ENCODE measurements around the gene DIP2A. TPM values are rescaled to one million over a fixed set of nuclear protein-coding genes. Genes with fewer than 3 reads are reported as not detected.
"Not testable (repeated sequence)": the region's sequence is repeated elsewhere in the genome, so short reads cannot be mapped to it uniquely, and the experiment has no call there.

The DIP2A gene
- polyA plus RNA-seq, 1 donor = 53.3 TPM

- Histone ChIP-seq H3K27me3 (ENCODE audit: control insufficient read depth, insufficient read depth, low read length) (no peaks in the 10 kb centered on the region), H3K4me3 (ENCODE audit: low read length) (no peak overlapping the region), H3K9me3 (ENCODE audit: control insufficient read depth, low read depth, low read length) (peaks cover 3% of the 10 kb centered on the region), H3K27ac (ENCODE audit: low read length) (no peak overlapping the region), H3K4me1 (ENCODE audit: control insufficient read depth, insufficient read depth, low read length) (peaks cover 19% of the 10 kb centered on the region), H3K36me3 (ENCODE audit: control insufficient read depth, insufficient read depth, low read length) (peaks cover 20% of the 10 kb centered on the region)
- WGBS (ENCODE audit: insufficient coverage, low lambda C conversion rate) = no CpG with 5 or more reads among the region's 5 CpGs
- peak in 1 of 2 donors; percentile 27 for DNase-seq
Observed at GRCh38 chr21:46448108-46448507, 10.6 kb upstream of the DIP2A start.

GRCh38 chr21:46448855-46449254 lies 9.8 kb upstream of the DIP2A start:
- H3K9me3 ChIP-seq (ENCODE audit: control insufficient read depth, low read depth, low read length); H3K27ac ChIP-seq (ENCODE audit: low read length); DNase-seq; H3K27me3 ChIP-seq (ENCODE audit: control insufficient read depth, insufficient read depth, low read length); H3K4me3 ChIP-seq (ENCODE audit: low read length): not testable (repeated sequence)
- peaks cover 13% of the 10 kb centered on the region for H3K36me3 ChIP-seq (ENCODE audit: control insufficient read depth, insufficient read depth, low read length)
- H3K4me1 ChIP-seq (ENCODE audit: control insufficient read depth, insufficient read depth, low read length) = peaks cover 21% of the 10 kb centered on the region
- no CpG with 5 or more reads among the region's 6 CpGs for WGBS (ENCODE audit: insufficient coverage, low lambda C conversion rate)

GRCh38 chr21:46452710-46453109 lies 6.0 kb upstream of the DIP2A start:
- Histone ChIP-seq H3K27me3 (ENCODE audit: control insufficient read depth, insufficient read depth, low read length) (no peaks in the 10 kb centered on the region), H3K9me3 (ENCODE audit: control insufficient read depth, low read depth, low read length) (peaks cover 3% of the 10 kb centered on the region), H3K36me3 (ENCODE audit: control insufficient read depth, insufficient read depth, low read length) (peaks cover 9% of the 10 kb centered on the region), H3K4me1 (ENCODE audit: control insufficient read depth, insufficient read depth, low read length) (peaks cover 46% of the 10 kb centered on the region), H3K4me3 (ENCODE audit: low read length) (no peak overlapping the region), H3K27ac (ENCODE audit: low read length) (peak overlapping the region; percentile 54)
- 50% methylated on average over 1 of the region's 5 CpGs for WGBS (ENCODE audit: insufficient coverage, low lambda C conversion rate)
- peak; percentile 43 to 82 for DNase-seq

GRCh38 chr21:46454142-46454541 lies 4.5 kb upstream of the DIP2A start:
- WGBS (ENCODE audit: insufficient coverage, low lambda C conversion rate) = no CpG with 5 or more reads among the region's 3 CpGs
- Histone ChIP-seq H3K36me3 (ENCODE audit: control insufficient read depth, insufficient read depth, low read length) (peaks cover 9% of the 10 kb centered on the region), H3K27me3 (ENCODE audit: control insufficient read depth, insufficient read depth, low read length) (no peaks in the 10 kb centered on the region), H3K27ac (ENCODE audit: low read length) (no peak overlapping the region), H3K9me3 (ENCODE audit: control insufficient read depth, low read depth, low read length) (no peaks in the 10 kb centered on the region), H3K4me1 (ENCODE audit: control insufficient read depth, insufficient read depth, low read length) (peaks cover 42% of the 10 kb centered on the region), H3K4me3 (ENCODE audit: low read length) (no peak overlapping the region)
- no peak for DNase-seq

GRCh38 chr21:46454634-46455390 lies 3.9 kb upstream of the DIP2A start:
- no peak overlapping the region for H3K27ac ChIP-seq (ENCODE audit: low read length)
- H3K9me3 ChIP-seq (ENCODE audit: control insufficient read depth, low read depth, low read length) = no peaks in the 10 kb centered on the region
- WGBS (ENCODE audit: insufficient coverage, low lambda C conversion rate) = 77% methylated on average over 3 of the region's 4 CpGs
- peaks cover 9% of the 10 kb centered on the region for H3K36me3 ChIP-seq (ENCODE audit: control insufficient read depth, insufficient read depth, low read length)
- DNase-seq = no peak
- no peak overlapping the region for H3K4me3 ChIP-seq (ENCODE audit: low read length)
- no peaks in the 10 kb centered on the region for H3K27me3 ChIP-seq (ENCODE audit: control insufficient read depth, insufficient read depth, low read length)
- peaks cover 42% of the 10 kb centered on the region for H3K4me1 ChIP-seq (ENCODE audit: control insufficient read depth, insufficient read depth, low read length)

- peak; percentile 12 to 52 for DNase-seq
- peaks cover 42% of the 10 kb centered on the region for H3K4me1 ChIP-seq (ENCODE audit: control insufficient read depth, insufficient read depth, low read length)
- H3K9me3 ChIP-seq (ENCODE audit: control insufficient read depth, low read depth, low read length) = no peaks in the 10 kb centered on the region
- peak overlapping the region; percentile 46 for H3K27ac ChIP-seq (ENCODE audit: low read length)
- H3K27me3 ChIP-seq (ENCODE audit: control insufficient read depth, insufficient read depth, low read length) = no peaks in the 10 kb centered on the region
- no CpG with 5 or more reads among the region's 10 CpGs for WGBS (ENCODE audit: insufficient coverage, low lambda C conversion rate)
- peaks cover 9% of the 10 kb centered on the region for H3K36me3 ChIP-seq (ENCODE audit: control insufficient read depth, insufficient read depth, low read length)
- no peak overlapping the region for H3K4me3 ChIP-seq (ENCODE audit: low read length)
Observed at GRCh38 chr21:46455575-46456385, 2.9 kb upstream of the DIP2A start.

GRCh38 chr21:46456750-46457149 lies 1.9 kb upstream of the DIP2A start:
- Histone ChIP-seq H3K36me3 (ENCODE audit: control insufficient read depth, insufficient read depth, low read length) (peaks cover 9% of the 10 kb centered on the region), H3K9me3 (ENCODE audit: control insufficient read depth, low read depth, low read length) (no peaks in the 10 kb centered on the region), H3K4me3 (ENCODE audit: low read length) (no peak overlapping the region), H3K27me3 (ENCODE audit: control insufficient read depth, insufficient read depth, low read length) (no peaks in the 10 kb centered on the region), H3K27ac (ENCODE audit: low read length) (no peak overlapping the region), H3K4me1 (ENCODE audit: control insufficient read depth, insufficient read depth, low read length) (peaks cover 41% of the 10 kb centered on the region)
- no CpG with 5 or more reads among the region's 4 CpGs for WGBS (ENCODE audit: insufficient coverage, low lambda C conversion rate)
- DNase-seq = no peak

- H3K4me3 ChIP-seq (ENCODE audit: low read length) = peak overlapping the region; percentile 48
- WGBS (ENCODE audit: insufficient coverage, low lambda C conversion rate) = 20% methylated on average over 1 of the region's 30 CpGs
- H3K36me3 ChIP-seq (ENCODE audit: control insufficient read depth, insufficient read depth, low read length) = peaks cover 9% of the 10 kb centered on the region
- peak in 1 of 2 donors; percentile 10 for DNase-seq
- peaks cover 30% of the 10 kb centered on the region for H3K4me1 ChIP-seq (ENCODE audit: control insufficient read depth, insufficient read depth, low read length)
- peak overlapping the region; percentile 66 for H3K27ac ChIP-seq (ENCODE audit: low read length)
- no peaks in the 10 kb centered on the region for H3K27me3 ChIP-seq (ENCODE audit: control insufficient read depth, insufficient read depth, low read length)
- H3K9me3 ChIP-seq (ENCODE audit: control insufficient read depth, low read depth, low read length) = no peaks in the 10 kb centered on the region
Observed at GRCh38 chr21:46457801-46458314, 833 bp upstream of the DIP2A start.

- Histone ChIP-seq H3K4me1 (ENCODE audit: control insufficient read depth, insufficient read depth, low read length) (peaks cover 26% of the 10 kb centered on the region), H3K36me3 (ENCODE audit: control insufficient read depth, insufficient read depth, low read length) (peaks cover 11% of the 10 kb centered on the region), H3K4me3 (ENCODE audit: low read length) (peak overlapping the region; percentile 63), H3K27me3 (ENCODE audit: control insufficient read depth, insufficient read depth, low read length) (no peaks in the 10 kb centered on the region), H3K27ac (ENCODE audit: low read length) (peak overlapping the region; percentile 27), H3K9me3 (ENCODE audit: control insufficient read depth, low read depth, low read length) (no peaks in the 10 kb centered on the region)
- no CpG with 5 or more reads among the region's 36 CpGs for WGBS (ENCODE audit: insufficient coverage, low lambda C conversion rate)
- DNase-seq = no peak
Observed at GRCh38 chr21:46459024-46459355, 299 bp downstream of the DIP2A start.

GRCh38 chr21:46459356-46460112 lies 843 bp downstream of the DIP2A start:
- WGBS (ENCODE audit: insufficient coverage, low lambda C conversion rate) = 0% methylated on average over 1 of the region's 41 CpGs
- no peaks in the 10 kb centered on the region for H3K9me3 ChIP-seq (ENCODE audit: control insufficient read depth, low read depth, low read length)
- peak; percentile 13 to 39 for DNase-seq
- H3K36me3 ChIP-seq (ENCODE audit: control insufficient read depth, insufficient read depth, low read length) = peaks cover 7% of the 10 kb centered on the region
- peaks cover 26% of the 10 kb centered on the region for H3K4me1 ChIP-seq (ENCODE audit: control insufficient read depth, insufficient read depth, low read length)
- H3K27me3 ChIP-seq (ENCODE audit: control insufficient read depth, insufficient read depth, low read length) = no peaks in the 10 kb centered on the region
- H3K27ac ChIP-seq (ENCODE audit: low read length) = peak overlapping the region; percentile 20
- peak overlapping the region; percentile 63 for H3K4me3 ChIP-seq (ENCODE audit: low read length)
